NCI-H146 (cell line): ENCODE results near the gene NLRP1.

Source experiments
- DNase-seq: peaks from one replicate; lab custom pipeline; 2025; lab: John Stamatoyannopoulos, UW

Gene NLRP1

GRCh38 chr17:5584383-5585286 lies at the start of gene NLRP1:
NLRP1 (minus strand) TSS chr17:5584509; CDS start chr17:5583957, 552 bp downstream.
- no peak for DNase-seq

- DNase-seq, result no peak
These were observed 47.8 kb upstream of the NLRP1 start for GRCh38 chr17:5631958-5632590.

- no peak for DNase-seq
These were observed 46.1 kb upstream of the NLRP1 start for GRCh38 chr17:5630434-5630833.

- DNase-seq, result no peak
These were observed 44.8 kb upstream of the NLRP1 start for GRCh38 chr17:5629128-5629527.

- no peak for DNase-seq
These were observed 44.0 kb upstream of the NLRP1 start for GRCh38 chr17:5628262-5628661.

GRCh38 chr17:5624211-5624610 lies 39.9 kb upstream of the NLRP1 start:
- DNase-seq, result no peak

- no peak for DNase-seq
These were observed 37.4 kb upstream of the NLRP1 start for GRCh38 chr17:5621729-5622128.

- DNase-seq, result no peak
These were observed 36.7 kb upstream of the NLRP1 start for GRCh38 chr17:5621026-5621425.

- DNase-seq, result peak; percentile 81
These were observed 34.9 kb upstream of the NLRP1 start for GRCh38 chr17:5619088-5619740.

- peak; percentile 48 for DNase-seq
These were observed 34.2 kb upstream of the NLRP1 start for GRCh38 chr17:5618476-5618875.

GRCh38 chr17:5615476-5615875 lies 31.2 kb upstream of the NLRP1 start:
- DNase-seq, result no peak

- DNase-seq, result no peak
These were observed 26.6 kb upstream of the NLRP1 start for GRCh38 chr17:5610956-5611355.

GRCh38 chr17:5608399-5609112 lies 24.2 kb upstream of the NLRP1 start:
- DNase-seq, result no peak

- no peak for DNase-seq
These were observed 23.6 kb upstream of the NLRP1 start for GRCh38 chr17:5607946-5608345.

- DNase-seq, result no peak
These were observed 21.1 kb upstream of the NLRP1 start for GRCh38 chr17:5605452-5605851.

GRCh38 chr17:5600041-5600440 lies 15.7 kb upstream of the NLRP1 start:
- DNase-seq, result no peak

GRCh38 chr17:5598457-5598856 lies 14.1 kb upstream of the NLRP1 start:
- no peak for DNase-seq

GRCh38 chr17:5596421-5596820 lies 12.1 kb upstream of the NLRP1 start:
- DNase-seq, result no peak

- no peak for DNase-seq
These were observed 11.5 kb upstream of the NLRP1 start for GRCh38 chr17:5595831-5596230.

- peak; percentile 41 for DNase-seq
These were observed 8.1 kb upstream of the NLRP1 start for GRCh38 chr17:5592382-5592781.

- no peak for DNase-seq
These were observed 7.7 kb upstream of the NLRP1 start for GRCh38 chr17:5591966-5592365.

GRCh38 chr17:5588584-5588983 lies 4.3 kb upstream of the NLRP1 start:
- no peak for DNase-seq
